ENCODE measurements around the gene LRRC53.

The LRRC53 gene

GRCh38 chr1:74512170-74512915 is at the start of gene LRRC53:
Gene LRRC53 (minus strand): TSS chr1:74512611. CDS start chr1:74483349, 29,262 bp downstream.
- no peak for DNase-seq

- DNase-seq: no peak
These were observed 37.5 kb upstream of the LRRC53 start for GRCh38 chr1:74549932-74550331.

GRCh38 chr1:74548961-74549750 is 36.7 kb upstream of the LRRC53 start:
- DNase-seq: no peak

- no peak for DNase-seq
These were observed 33.4 kb upstream of the LRRC53 start for GRCh38 chr1:74545821-74546220.

GRCh38 chr1:74534241-74534640 is 21.8 kb upstream of the LRRC53 start:
- DNase-seq: no peak

GRCh38 chr1:74531796-74532195 is 19.4 kb upstream of the LRRC53 start:
- DNase-seq: no peak

- no peak for DNase-seq
These were observed 18.5 kb upstream of the LRRC53 start for GRCh38 chr1:74530892-74531291.

- no peak for DNase-seq
These were observed 15.7 kb upstream of the LRRC53 start for GRCh38 chr1:74528123-74528522.

- DNase-seq: no peak
These were observed 14.3 kb upstream of the LRRC53 start for GRCh38 chr1:74526708-74527107.

- DNase-seq: no peak
These were observed 11.6 kb upstream of the LRRC53 start for GRCh38 chr1:74523873-74524480.

- no peak for DNase-seq
These were observed 9.7 kb upstream of the LRRC53 start for GRCh38 chr1:74522148-74522547.

GRCh38 chr1:74517599-74518051 is 5.2 kb upstream of the LRRC53 start:
- DNase-seq: no peak

GRCh38 chr1:74513411-74514300 is 1.2 kb upstream of the LRRC53 start:
- no peak for DNase-seq

- DNase-seq: no peak
These were observed 4.0 kb downstream of the LRRC53 start for GRCh38 chr1:74508449-74508848.

- no peak for DNase-seq
These were observed 6.3 kb downstream of the LRRC53 start for GRCh38 chr1:74505928-74506710.

- no peak for DNase-seq
These were observed 7.4 kb downstream of the LRRC53 start for GRCh38 chr1:74504933-74505512.

- DNase-seq: peak; percentile 10
These were observed 8.1 kb downstream of the LRRC53 start for GRCh38 chr1:74504125-74504932.

- no peak for DNase-seq
These were observed 9.6 kb downstream of the LRRC53 start for GRCh38 chr1:74502858-74503257.

- no peak for DNase-seq
These were observed 10.0 kb downstream of the LRRC53 start for GRCh38 chr1:74502432-74502831.

GRCh38 chr1:74498901-74499300 is 13.5 kb downstream of the LRRC53 start:
- DNase-seq: no peak

GRCh38 chr1:74496669-74497068 is 15.7 kb downstream of the LRRC53 start:
- DNase-seq: no peak
